HUES64 (cell line): ENCODE results near the gene TRAF1.
A peak's percentile ranks its signal among the peaks of the same experiment; 100 is the strongest.

Source experiments
- H3K27ac ChIP-seq: 2 replicates; pipeline ENCODE4 v1.7.0; 2013; ENCODE audit warnings: low read depth, low read length, inconsistent platforms
- H3K27me3 ChIP-seq: 2 replicates; pipeline ENCODE4 v1.6.1; 2013; ENCODE audit warnings: mild to moderate bottlenecking, low read length; ENCODE audit not compliant: insufficient read depth
- H3K36me3 ChIP-seq: 2 replicates; pipeline ENCODE4 v1.6.1; 2013; ENCODE audit warnings: mild to moderate bottlenecking, low read length; ENCODE audit not compliant: insufficient read depth
- H3K4me1 ChIP-seq: 2 replicates; pipeline ENCODE4 v1.6.1; 2013; ENCODE audit warnings: mild to moderate bottlenecking, low read length, moderate library complexity; ENCODE audit not compliant: insufficient read depth
- H3K4me3 ChIP-seq: 2 replicates; pipeline ENCODE4 v1.5.1; 2013; ENCODE audit warnings: mild to moderate bottlenecking, low read length, moderate library complexity
- H3K9ac ChIP-seq: 2 replicates; pipeline ENCODE4 v1.6.1; 2013; ENCODE audit warnings: mild to moderate bottlenecking, low read depth, low read length
- H3K9me3 ChIP-seq: 2 replicates; pipeline ENCODE4 v1.6.1; 2013; ENCODE audit warnings: low read depth, low read length; ENCODE audit not compliant: insufficient read depth
- WGBS: fragments of 150-250, 120-280 bp; methylation state at CpG from one replicate; pipeline ENCODE4 v1.1.7; 2013; ENCODE audit warnings: missing lambda C conversion rate; 5-methylcytosine and 5-hydroxymethylcytosine counted together

Gene TRAF1

GRCh38 chr9:120902569-120903535 is 23.7 kb downstream of the TRAF1 start:
- Histone ChIP-seq H3K4me1 (no peaks in the 10 kb centered on the region), H3K9ac (no peak overlapping the region), H3K4me3 (no peak overlapping the region), H3K27ac (no peak overlapping the region), H3K9me3 (no peaks in the 10 kb centered on the region), H3K36me3 (no peaks in the 10 kb centered on the region), H3K27me3 (no peaks in the 10 kb centered on the region)
- 88% methylated on average over 14 of the region's 14 CpGs for WGBS

- H3K4me3 ChIP-seq: no peak overlapping the region
- WGBS: 88% methylated on average over 12 of the region's 12 CpGs
- H3K27ac ChIP-seq: no peak overlapping the region
- H3K9me3 ChIP-seq: no peaks in the 10 kb centered on the region
- no peaks in the 10 kb centered on the region for H3K4me1 ChIP-seq
- H3K27me3 ChIP-seq: no peaks in the 10 kb centered on the region
- H3K36me3 ChIP-seq: no peaks in the 10 kb centered on the region
- no peak overlapping the region for H3K9ac ChIP-seq
These were observed 24.6 kb downstream of the TRAF1 start for GRCh38 chr9:120901755-120902568.

GRCh38 chr9:120900824-120901223 is 25.8 kb downstream of the TRAF1 start:
- no peak overlapping the region for H3K27ac ChIP-seq
- no peaks in the 10 kb centered on the region for H3K36me3 ChIP-seq
- WGBS: 89% methylated on average over 3 of the region's 3 CpGs
- no peaks in the 10 kb centered on the region for H3K9me3 ChIP-seq
- H3K4me3 ChIP-seq: no peak overlapping the region
- no peaks in the 10 kb centered on the region for H3K4me1 ChIP-seq
- H3K27me3 ChIP-seq: no peaks in the 10 kb centered on the region; the same call in 1 of the 2 replicates
- H3K9ac ChIP-seq: no peak overlapping the region

- 92% methylated on average over 5 of the region's 6 CpGs for WGBS
These were observed 27.0 kb downstream of the TRAF1 start for GRCh38 chr9:120899490-120900068.

GRCh38 chr9:120898396-120898795 is 28.2 kb downstream of the TRAF1 start:
- H3K9ac ChIP-seq: no peak overlapping the region
- H3K9me3 ChIP-seq: no peaks in the 10 kb centered on the region
- 93% methylated on average over 3 of the region's 3 CpGs for WGBS
- peaks cover 20% of the 10 kb centered on the region for H3K27me3 ChIP-seq
- no peaks in the 10 kb centered on the region for H3K36me3 ChIP-seq
- no peak overlapping the region for H3K27ac ChIP-seq
- H3K4me3 ChIP-seq: no peak overlapping the region
- H3K4me1 ChIP-seq: no peaks in the 10 kb centered on the region

More at GRCh38 chr9:120899490-120900068, 27.0 kb downstream of the TRAF1 start:
- Histone ChIP-seq H3K36me3 (no peaks in the 10 kb centered on the region), H3K9me3 (no peaks in the 10 kb centered on the region), H3K27ac (no peak overlapping the region), H3K27me3 (peaks cover 9% of the 10 kb centered on the region), H3K4me1 (no peaks in the 10 kb centered on the region), H3K4me3 (no peak overlapping the region), H3K9ac (no peak overlapping the region)

- Histone ChIP-seq H3K4me1 (no peaks in the 10 kb centered on the region; the same call in 1 of the 2 replicates), H3K9me3 (no peaks in the 10 kb centered on the region), H3K27ac (no peak overlapping the region), H3K27me3 (peaks cover 23% of the 10 kb centered on the region), H3K4me3 (no peak overlapping the region), H3K36me3 (no peaks in the 10 kb centered on the region), H3K9ac (no peak overlapping the region)
- 79% methylated on average over 2 of the region's 2 CpGs for WGBS
These were observed 30.6 kb downstream of the TRAF1 start for GRCh38 chr9:120895951-120896350.

GRCh38 chr9:120894321-120895148 is 32.1 kb downstream of the TRAF1 start:
- Histone ChIP-seq H3K27me3 (peaks cover 23% of the 10 kb centered on the region), H3K27ac (no peak overlapping the region), H3K4me1 (no peaks in the 10 kb centered on the region; the same call in 1 of the 2 replicates), H3K4me3 (peak overlapping the region; percentile 40), H3K9ac (0 out of 2 replicates have a peak overlapping the region, but pooled peaks have one; percentile 5), H3K36me3 (no peaks in the 10 kb centered on the region), H3K9me3 (no peaks in the 10 kb centered on the region)
- 27% methylated on average over 63 of the region's 63 CpGs for WGBS

GRCh38 chr9:120893611-120894307 is 32.8 kb downstream of the TRAF1 start:
- no peaks in the 10 kb centered on the region; the same call in 1 of the 2 replicates for H3K4me1 ChIP-seq
- H3K27ac ChIP-seq: no peak overlapping the region
- H3K27me3 ChIP-seq: peaks cover 23% of the 10 kb centered on the region
- whole genome bisulfite sequencing: 96% methylated on average over 13 of the region's 13 CpGs
- no peaks in the 10 kb centered on the region for H3K9me3 ChIP-seq
- no peaks in the 10 kb centered on the region for H3K36me3 ChIP-seq
- H3K9ac ChIP-seq: no peak overlapping the region
- H3K4me3 ChIP-seq: 0 out of 2 replicates have a peak overlapping the region, but pooled peaks have one; percentile 40

GRCh38 chr9:120892748-120893610 is 33.6 kb downstream of the TRAF1 start:
- Histone ChIP-seq H3K27ac (no peak overlapping the region), H3K4me3 (no peak overlapping the region), H3K9ac (no peak overlapping the region)

More at GRCh38 chr9:120892748-120893610, 33.6 kb downstream of the TRAF1 start:
- H3K4me1 ChIP-seq: no peaks in the 10 kb centered on the region; the same call in 1 of the 2 replicates
- H3K36me3 ChIP-seq: no peaks in the 10 kb centered on the region
- H3K9me3 ChIP-seq: no peaks in the 10 kb centered on the region
- WGBS: 91% methylated on average over 6 of the region's 6 CpGs
- peaks cover 23% of the 10 kb centered on the region for H3K27me3 ChIP-seq
